ENCODE data around the gene HGF.
"Not testable (repeated sequence)": the region's sequence is repeated elsewhere in the genome, so short reads cannot be mapped to it uniquely, and the experiment has no call there.

HGF gene

GRCh38 chr7:81776161-81776560 lies 6.3 kb upstream of the HGF start:
- no peak for DNase-seq (ENCODE audit: low spot score)

DNA sequence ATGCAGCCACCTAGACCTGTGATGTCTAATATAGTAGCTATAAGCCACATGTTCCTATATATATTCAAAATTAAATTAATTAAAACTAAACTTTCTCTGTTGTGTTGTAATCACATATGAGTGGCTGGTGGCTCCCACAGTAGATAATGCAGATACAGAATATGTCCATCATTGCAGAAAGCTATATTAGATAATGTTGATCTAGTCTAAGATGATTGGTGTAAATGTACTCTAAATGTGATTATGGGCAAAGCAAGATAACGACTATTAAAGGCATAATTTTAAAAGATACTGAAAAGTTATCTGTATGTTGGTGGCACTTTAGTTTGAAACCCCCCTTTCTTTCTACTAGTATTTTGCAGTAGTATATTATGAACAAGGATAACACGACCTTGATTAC lies 5.7 kb upstream of the HGF start:
- no peak for DNase-seq (ENCODE audit: low spot score)

GRCh38 chr7:81774551-81774950 lies 4.7 kb upstream of the HGF start:
- no peak for DNase-seq (ENCODE audit: low spot score)

- no peak for DNase-seq (ENCODE audit: low spot score)
Observed at GRCh38 chr7:81770728-81771223, 929 bp upstream of the HGF start.

- DNase-seq (ENCODE audit: low spot score), result no peak
Observed at GRCh38 chr7:81768951-81769778, 682 bp downstream of the HGF start.

DNA sequence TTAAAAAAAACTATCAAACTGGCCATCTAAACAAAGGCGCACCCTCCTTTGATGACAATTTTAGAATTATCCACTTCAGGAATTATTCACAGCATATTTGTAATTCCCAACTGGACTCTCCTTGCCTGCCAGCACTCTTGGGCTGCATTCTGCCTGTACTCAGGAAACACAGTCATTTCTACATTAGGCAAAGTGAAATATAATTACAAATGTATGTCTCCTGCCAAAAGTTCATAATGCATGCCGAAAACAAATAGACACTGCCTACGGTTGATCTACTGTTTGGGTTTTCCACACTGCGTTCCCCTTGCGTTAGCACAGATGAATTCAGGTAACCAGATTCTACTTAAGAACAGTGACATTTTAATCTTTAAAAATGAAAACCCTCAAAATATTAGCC lies 1.9 kb downstream of the HGF start:
- no peak for DNase-seq (ENCODE audit: low spot score)

GRCh38 chr7:81761821-81762220 lies 8.0 kb downstream of the HGF start:
- DNase-seq (ENCODE audit: low spot score), result no peak

DNA sequence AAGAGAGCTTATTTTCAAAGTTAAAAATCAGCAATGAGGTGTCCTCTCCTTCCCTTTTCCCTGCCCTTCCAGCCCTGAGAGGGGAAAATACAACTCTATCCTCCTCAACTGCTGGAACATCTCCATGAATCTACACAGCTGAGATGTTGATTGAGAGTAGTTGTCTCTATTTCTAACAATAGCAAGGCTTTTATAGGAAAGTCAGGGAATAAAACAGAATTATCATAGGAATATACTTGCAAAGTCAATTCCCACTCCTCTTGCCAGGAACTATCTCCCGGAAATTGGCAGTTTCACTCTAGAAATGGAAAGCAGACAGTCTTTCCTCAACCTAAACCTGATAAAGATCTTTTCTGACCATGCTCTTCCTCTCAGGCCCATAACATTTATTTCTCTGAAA lies 8.8 kb downstream of the HGF start:
- DNase-seq (ENCODE audit: low spot score), result no peak

GRCh38 chr7:81754918-81755696 lies 14.7 kb downstream of the HGF start:
- no peak for DNase-seq (ENCODE audit: low spot score)

GRCh38 chr7:81753392-81753791 lies 16.5 kb downstream of the HGF start:
- DNase-seq (ENCODE audit: low spot score), result no peak

GRCh38 chr7:81752318-81752714 lies 17.5 kb downstream of the HGF start:
- DNase-seq (ENCODE audit: low spot score), result no peak

GRCh38 chr7:81751619-81752317 lies 18.1 kb downstream of the HGF start:
- DNase-seq (ENCODE audit: low spot score), result no peak

GRCh38 chr7:81745637-81746036 lies 24.2 kb downstream of the HGF start:
- no peak for DNase-seq (ENCODE audit: low spot score)

GRCh38 chr7:81744389-81744788 lies 25.5 kb downstream of the HGF start:
- DNase-seq (ENCODE audit: low spot score), result no peak

DNA sequence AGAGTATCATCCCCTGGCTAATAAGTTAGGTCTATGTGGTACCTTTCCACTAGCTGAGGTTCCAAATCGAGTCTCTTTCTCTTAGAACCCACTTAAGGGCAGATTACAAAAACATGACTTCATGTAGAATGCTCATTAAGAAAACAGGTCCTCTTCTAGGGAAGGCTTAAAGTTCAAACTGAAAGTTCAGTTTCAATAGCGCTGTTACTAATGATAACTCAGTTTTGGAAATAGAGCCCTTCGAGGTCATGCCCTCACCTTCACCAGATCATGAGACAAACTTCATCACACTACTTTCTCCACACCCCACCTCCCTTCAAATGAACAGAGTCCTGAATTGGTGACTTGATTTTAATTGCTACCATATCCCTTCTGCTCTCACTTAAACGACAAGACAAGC lies 26.2 kb downstream of the HGF start:
- DNase-seq (ENCODE audit: low spot score), result no peak

DNA sequence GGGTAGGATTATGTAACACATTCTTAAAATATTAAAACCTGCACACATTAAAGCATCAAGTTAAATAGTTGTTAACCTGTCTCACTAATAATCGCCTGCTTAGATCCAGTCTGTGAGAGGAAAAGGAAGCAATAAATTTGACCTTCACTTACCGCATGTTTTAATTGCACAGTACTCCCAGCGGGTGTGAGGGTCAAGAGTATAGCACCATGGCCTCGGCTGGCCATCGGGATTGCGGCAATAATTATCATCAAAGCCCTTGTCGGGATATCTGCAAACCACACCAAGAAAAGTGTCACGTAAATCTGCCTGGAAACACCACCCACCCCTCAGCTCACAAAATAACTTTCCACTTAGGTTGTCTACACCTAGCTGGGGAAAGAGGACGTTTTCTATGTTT lies 26.6 kb downstream of the HGF start:
- no peak for DNase-seq (ENCODE audit: low spot score)

DNA sequence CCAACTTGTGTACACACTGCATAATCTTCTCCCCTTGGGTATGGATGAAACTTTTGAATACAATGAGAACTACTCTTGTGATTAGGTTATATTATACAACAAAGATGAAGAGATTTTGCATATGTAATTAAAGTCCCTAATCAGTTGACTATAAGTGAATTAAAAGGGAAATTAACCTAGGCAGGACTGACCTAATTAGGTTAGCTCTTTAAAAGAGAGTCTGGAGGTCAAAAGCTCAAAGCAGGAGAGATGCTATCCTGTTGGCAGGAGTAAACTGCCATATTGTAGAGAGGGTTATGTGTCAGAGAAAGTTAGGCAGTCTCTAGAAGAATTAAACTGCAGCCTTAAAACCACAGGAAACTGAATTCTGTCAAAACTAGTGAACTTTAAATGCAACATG lies 29.4 kb downstream of the HGF start:
- no peak for DNase-seq (ENCODE audit: low spot score)

- DNase-seq (ENCODE audit: low spot score), result no peak
Observed at GRCh38 chr7:81736091-81736490, 33.8 kb downstream of the HGF start.

- DNase-seq (ENCODE audit: low spot score), result no peak
Observed at GRCh38 chr7:81725812-81726127, 44.1 kb downstream of the HGF start.

GRCh38 chr7:81725003-81725811 lies 44.6 kb downstream of the HGF start:
- no peak for DNase-seq (ENCODE audit: low spot score)

DNA sequence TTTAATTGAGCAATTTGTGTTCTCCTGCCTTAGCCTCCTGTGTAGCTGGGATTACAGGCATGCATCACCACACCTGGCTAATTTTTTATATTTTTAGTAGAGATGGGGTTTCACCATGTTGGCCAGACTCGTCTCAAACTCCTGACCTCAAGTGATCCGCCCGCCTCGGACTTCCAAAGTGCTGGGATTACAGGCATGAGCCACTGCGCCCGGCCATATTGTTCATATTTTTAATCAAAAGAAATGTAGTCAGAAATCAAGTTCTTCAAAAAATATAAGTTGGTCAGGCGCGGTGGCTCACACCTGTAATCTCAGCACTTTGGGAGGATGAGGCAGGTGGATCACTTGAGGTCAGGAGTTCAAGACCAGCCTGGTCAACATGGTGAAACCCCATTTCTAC lies 47.6 kb downstream of the HGF start:
- DNase-seq (ENCODE audit: low spot score), result not testable (repeated sequence)

DNA sequence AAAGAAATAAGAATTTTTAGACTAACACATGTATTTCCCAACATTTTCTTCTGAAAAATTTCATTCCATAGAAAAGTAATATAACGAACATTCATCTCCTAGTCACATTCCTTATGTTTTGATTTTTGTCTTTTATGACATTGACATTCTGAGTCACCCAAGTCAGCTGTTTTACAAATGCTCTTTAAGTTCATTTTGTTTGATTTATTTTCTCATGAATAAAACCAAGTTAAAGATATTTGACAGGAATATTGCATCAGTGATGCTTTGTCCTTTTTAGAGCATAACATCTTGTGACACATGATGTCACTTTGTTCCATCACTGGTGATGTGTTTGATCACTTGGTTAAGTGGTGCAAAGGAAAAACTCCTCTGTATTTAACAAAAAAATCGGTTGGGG lies 48.4 kb downstream of the HGF start:
- peak; percentile 32 for DNase-seq (ENCODE audit: low spot score)

Data from COLO829 (cell line).